ENCODE measurements around the gene NFKBIZ.

- no peak for TF ChIP-seq POLR2AphosphoS5 (IDR thresholded peaks at IDR 0.05; ENCODE audit: borderline replicate concordance, low read depth, low read length)
- no peak for TF ChIP-seq EZH2 (IDR thresholded peaks at IDR 0.05)
- TF ChIP-seq FOXP2 (optimal IDR thresholded peaks at IDR 0.05; ENCODE audit: control extremely low read depth, extremely low read length, insufficient read depth) = no peak
Observed at GRCh38 chr3:101829874-101830273, 19.4 kb upstream of the NFKBIZ start.
